GM20000 (cell line): Measurements from ENCODE around the gene MED6.
A peak's percentile ranks its signal among the peaks of the same experiment; 100 is the strongest.

Source experiments
- DNase-seq: peaks from one replicate; pipeline ENCODE4 v3.0.0; 2012; ENCODE audit warnings: low spot score
- TF ChIP-seq, protein P1 (sequence below): IDR thresholded peaks from 2 replicates; pipeline ENCODE4 v1.5.1; 2012; ENCODE audit warnings: mild to moderate bottlenecking, control low read depth; ENCODE audit errors: extremely low read depth, missing control alignments

The MED6 gene

GRCh38 chr14:70641548-70642302 lies 41.3 kb upstream of the MED6 start, which contains the start of gene TTC9:
Gene TTC9 (plus strand): TSS chr14:70641916. CDS start chr14:70642130, 214 bp downstream.
- TF ChIP-seq, protein P1, sequence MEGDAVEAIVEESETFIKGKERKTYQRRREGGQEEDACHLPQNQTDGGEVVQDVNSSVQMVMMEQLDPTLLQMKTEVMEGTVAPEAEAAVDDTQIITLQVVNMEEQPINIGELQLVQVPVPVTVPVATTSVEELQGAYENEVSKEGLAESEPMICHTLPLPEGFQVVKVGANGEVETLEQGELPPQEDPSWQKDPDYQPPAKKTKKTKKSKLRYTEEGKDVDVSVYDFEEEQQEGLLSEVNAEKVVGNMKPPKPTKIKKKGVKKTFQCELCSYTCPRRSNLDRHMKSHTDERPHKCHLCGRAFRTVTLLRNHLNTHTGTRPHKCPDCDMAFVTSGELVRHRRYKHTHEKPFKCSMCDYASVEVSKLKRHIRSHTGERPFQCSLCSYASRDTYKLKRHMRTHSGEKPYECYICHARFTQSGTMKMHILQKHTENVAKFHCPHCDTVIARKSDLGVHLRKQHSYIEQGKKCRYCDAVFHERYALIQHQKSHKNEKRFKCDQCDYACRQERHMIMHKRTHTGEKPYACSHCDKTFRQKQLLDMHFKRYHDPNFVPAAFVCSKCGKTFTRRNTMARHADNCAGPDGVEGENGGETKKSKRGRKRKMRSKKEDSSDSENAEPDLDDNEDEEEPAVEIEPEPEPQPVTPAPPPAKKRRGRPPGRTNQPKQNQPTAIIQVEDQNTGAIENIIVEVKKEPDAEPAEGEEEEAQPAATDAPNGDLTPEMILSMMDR: no peak
- DNase-seq: peak; percentile 71

DNA sequence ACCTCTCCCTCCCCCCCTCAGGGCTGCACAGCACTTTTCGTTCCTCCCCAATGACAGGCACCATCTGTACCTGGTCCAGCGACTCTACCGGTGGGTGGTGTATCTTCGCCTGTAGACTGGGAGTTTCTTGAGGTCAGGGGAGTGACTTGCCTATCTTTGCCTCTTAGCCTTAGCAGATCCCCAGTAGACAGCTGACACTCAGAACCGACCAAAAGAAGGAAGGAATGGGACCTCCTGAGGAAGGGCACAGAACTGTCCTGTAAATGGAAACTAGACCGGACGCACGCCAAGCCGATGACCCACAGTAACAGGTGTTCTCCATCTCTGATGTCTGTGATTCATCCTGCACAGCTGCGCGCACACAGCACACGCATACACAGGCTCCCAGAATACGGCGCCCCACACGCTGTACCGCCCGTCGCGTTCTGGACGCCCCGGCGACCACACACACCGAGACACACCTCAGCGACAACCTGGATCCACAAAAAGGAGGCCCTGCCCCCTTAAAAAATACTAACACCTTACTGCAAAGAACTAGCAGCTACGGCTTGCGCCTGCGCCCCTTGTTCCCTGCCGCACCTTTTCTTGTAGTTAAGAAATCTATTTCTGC lies 40.6 kb upstream of the MED6 start:
- TF ChIP-seq, protein P1: no peak
- DNase-seq: peak; percentile 82

DNA sequence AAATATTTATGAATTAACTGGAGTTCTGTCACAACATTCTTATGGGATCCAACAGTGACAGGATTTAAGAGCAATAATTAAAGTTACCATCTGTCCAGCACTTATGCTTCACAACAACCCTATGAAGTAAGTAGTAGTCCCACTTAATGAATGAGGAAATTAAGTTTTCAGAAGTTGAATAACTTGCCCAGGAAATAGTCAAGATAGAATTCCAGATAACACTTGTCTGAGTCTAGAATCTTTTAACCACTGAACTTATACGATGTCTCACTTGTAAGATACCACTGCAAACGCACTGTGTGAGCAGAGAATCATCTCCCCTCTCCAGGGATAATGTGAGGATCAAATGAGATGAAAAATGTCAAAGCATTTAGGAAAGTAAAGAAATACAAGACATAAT lies 38.0 kb upstream of the MED6 start:
- TF ChIP-seq, protein P1: no peak
- no peak for DNase-seq

GRCh38 chr14:70635971-70636595 lies 35.6 kb upstream of the MED6 start:
- TF ChIP-seq, protein P1: no peak
- no peak for DNase-seq

- TF ChIP-seq, protein P1: no peak
- DNase-seq: no peak
These were observed 31.5 kb upstream of the MED6 start for GRCh38 chr14:70631948-70632347.

GRCh38 chr14:70624972-70625371 lies 24.5 kb upstream of the MED6 start:
- TF ChIP-seq, protein P1: no peak
- DNase-seq: no peak
